Osteoblast (primary cell): ENCODE measurements around the gene KRT2. TPM values are rescaled to one million over a fixed set of nuclear protein-coding genes. Genes with fewer than 3 reads are reported as not detected.

Experiments
- DNase-seq: peaks from one replicate; pipeline ENCODE4 v3.0.0; 2011; ENCODE audit warnings: low spot score, mixed read lengths; ENCODE audit not compliant: insufficient read length; ENCODE audit errors: missing footprints
- H2AFZ ChIP-seq: 2 replicates; pipeline ENCODE4 v1.6.0; 2011; ENCODE audit warnings: mild to moderate bottlenecking, low read length
- H3K27ac ChIP-seq: 2 replicates; pipeline ENCODE4 v1.5.1; 2011; ENCODE audit warnings: mild to moderate bottlenecking, low read depth, low read length, moderate library complexity
- H3K27me3 ChIP-seq: 2 replicates; pipeline ENCODE4 v1.6.0; 2012; ENCODE audit warnings: mild to moderate bottlenecking, control low read depth, inconsistent platforms, low read length, moderate library complexity; ENCODE audit not compliant: insufficient read depth
- H3K36me3 ChIP-seq: 2 replicates; pipeline ENCODE4 v1.5.1; 2011; ENCODE audit warnings: mild to moderate bottlenecking, low read length, control low read depth, moderate library complexity; ENCODE audit not compliant: insufficient read depth
- H3K4me1 ChIP-seq: 2 replicates; pipeline ENCODE4 v1.5.1; 2011; ENCODE audit warnings: mild to moderate bottlenecking, low read length, control low read depth, moderate library complexity; ENCODE audit not compliant: insufficient read depth
- H3K4me2 ChIP-seq: 2 replicates; pipeline ENCODE4 v1.6.0; 2011; ENCODE audit warnings: mild to moderate bottlenecking, low read length; ENCODE audit not compliant: insufficient read depth
- H3K4me3 ChIP-seq: fragments of 200-600 bp; sonication (generic); 3 replicates; pipeline ENCODE4 v1.5.1; 2012; ENCODE audit warnings: mild to moderate bottlenecking, low read length, inconsistent platforms; ENCODE audit not compliant: insufficient read depth
- H3K79me2 ChIP-seq: 2 replicates; pipeline ENCODE4 v1.6.0; 2012; ENCODE audit warnings: mild to moderate bottlenecking, low read length, control low read depth, inconsistent platforms; ENCODE audit not compliant: insufficient read depth
- H3K9me3 ChIP-seq: 2 replicates; pipeline ENCODE4 v1.5.1; 2011; ENCODE audit warnings: low read depth, low read length, control low read depth
- H4K20me1 ChIP-seq: 2 replicates; pipeline ENCODE4 v1.6.0; 2012; ENCODE audit warnings: mild to moderate bottlenecking, low read length, control low read depth; ENCODE audit not compliant: insufficient read depth
- CTCF ChIP-seq: IDR thresholded peaks from 2 replicates; pipeline ENCODE4 v1.5.1; 2011; ENCODE audit warnings: mild to moderate bottlenecking, low read depth, low read length, moderate library complexity; ENCODE audit errors: extremely low read depth
- total RNA-seq: library from RNA; depleted of rRNA; stranded (reverse); fragments of >200 nt; gene quantifications from 2 replicates; pipeline ENCODE4 v1.2.3, GENCODE V29; 2012

The KRT2 gene
- total RNA-seq, 1 donor, result not detected

DNA sequence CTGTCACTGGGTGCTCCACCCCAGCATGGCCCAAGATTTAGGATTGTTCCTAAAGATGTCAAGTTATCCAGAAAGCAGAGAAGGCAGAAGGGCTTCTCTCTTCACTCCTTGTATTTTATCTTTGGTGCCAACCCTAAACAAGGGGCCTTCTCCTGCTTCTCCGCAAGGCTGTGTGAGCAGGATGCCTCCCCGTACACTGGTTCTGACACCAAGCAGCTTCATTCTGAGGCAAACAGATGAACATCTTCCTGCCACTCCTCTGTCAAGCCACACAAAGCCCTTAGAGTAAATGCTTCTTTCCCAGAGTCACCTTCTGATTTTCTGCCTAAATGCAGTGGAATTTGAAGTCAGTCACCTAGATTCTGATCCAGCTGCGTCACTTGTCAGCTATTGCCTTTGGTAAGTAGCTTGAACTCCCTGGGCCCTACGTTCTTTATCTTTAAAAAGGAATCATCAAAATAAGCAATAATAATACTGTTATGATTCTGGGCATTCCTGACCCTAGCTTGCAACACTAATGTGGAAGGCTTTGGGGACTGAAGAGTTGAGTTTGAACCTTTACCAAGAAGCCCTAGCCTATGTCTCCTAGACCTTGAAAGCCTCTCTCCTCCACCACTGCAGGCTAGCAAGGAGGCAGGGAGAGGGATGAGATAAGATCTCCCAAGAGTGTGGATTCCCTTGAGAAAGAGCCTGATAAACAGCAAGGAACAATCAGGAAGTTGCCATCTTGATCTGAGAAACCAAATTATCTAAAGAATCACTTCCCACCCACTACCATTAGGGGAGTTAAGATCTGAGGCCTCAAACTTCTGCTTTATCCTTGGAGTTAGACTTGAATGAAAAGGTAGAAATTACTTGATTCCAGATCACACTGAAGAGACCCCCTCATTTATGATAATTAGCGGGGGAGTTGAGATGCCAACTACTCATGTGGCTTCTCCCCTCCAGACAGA is 39.3 kb downstream of the KRT2 start:
- H3K4me1 ChIP-seq, result peaks cover 3% of the 10 kb centered on the region
- no peak overlapping the region for H3K4me3 ChIP-seq
- H3K27ac ChIP-seq, result no peak overlapping the region
- no peaks in the 10 kb centered on the region for H4K20me1 ChIP-seq
- no peaks in the 10 kb centered on the region for H3K9me3 ChIP-seq
- H3K27me3 ChIP-seq, result peaks cover 33% of the 10 kb centered on the region
- H3K36me3 ChIP-seq, result no peaks in the 10 kb centered on the region
- no peak for TF ChIP-seq CTCF
- H2AFZ ChIP-seq, result no peak overlapping the region
- DNase-seq, result no peak
- no peaks in the 10 kb centered on the region for H3K79me2 ChIP-seq
- no peak overlapping the region for H3K4me2 ChIP-seq

- no peak for TF ChIP-seq CTCF
- Histone ChIP-seq H3K4me1 (peaks cover 3% of the 10 kb centered on the region), H3K9me3 (no peaks in the 10 kb centered on the region), H2AFZ (no peak overlapping the region), H3K27me3 (peaks cover 40% of the 10 kb centered on the region), H3K79me2 (no peaks in the 10 kb centered on the region), H4K20me1 (no peaks in the 10 kb centered on the region), H3K4me3 (no peak overlapping the region), H3K27ac (no peak overlapping the region), H3K4me2 (no peak overlapping the region), H3K36me3 (no peaks in the 10 kb centered on the region)
- DNase-seq, result no peak
These were observed 40.9 kb downstream of the KRT2 start for GRCh38 chr12:52611080-52611468.

DNA sequence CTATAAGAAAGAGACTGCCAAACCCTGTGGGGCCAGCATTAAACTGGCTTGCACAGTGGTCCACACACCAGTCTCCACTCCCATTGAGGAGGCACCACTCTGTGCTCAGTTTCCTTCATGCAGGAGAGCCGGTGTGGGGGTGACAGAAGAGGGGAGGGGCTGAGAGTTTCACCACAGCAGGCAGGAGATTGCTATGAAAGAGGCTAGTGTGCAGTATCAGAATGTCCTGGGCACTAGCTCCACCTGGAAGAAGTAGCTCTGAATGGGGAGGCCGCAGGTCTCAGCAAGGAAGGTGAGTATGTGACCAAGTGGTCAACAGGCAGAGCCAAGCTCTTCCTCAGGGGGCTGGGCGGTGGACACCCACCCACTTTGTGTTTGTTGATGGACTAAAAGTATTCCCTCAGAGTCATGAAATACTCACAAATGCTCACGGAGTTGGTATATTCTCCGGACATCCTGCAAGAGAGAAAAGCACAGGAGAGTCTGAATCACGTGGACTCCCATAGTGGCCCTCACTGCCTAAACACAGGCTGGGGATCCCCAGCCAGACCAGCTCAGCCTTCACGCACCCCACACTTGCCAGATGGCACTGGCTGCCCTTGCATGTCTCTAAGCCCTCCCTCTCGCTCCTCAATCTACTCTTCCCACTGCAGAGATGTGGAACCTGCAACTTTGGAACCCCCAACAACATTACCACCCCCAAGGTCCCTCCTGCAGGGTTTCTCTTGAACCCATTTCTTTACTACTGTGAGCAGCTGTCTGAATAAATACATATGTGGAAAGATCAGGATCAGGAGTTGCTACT is 43.0 kb downstream of the KRT2 start:
- DNase-seq, result no peak
- no peaks in the 10 kb centered on the region for H4K20me1 ChIP-seq
- no peak overlapping the region for H3K27ac ChIP-seq
- H2AFZ ChIP-seq, result no peak overlapping the region
- TF ChIP-seq CTCF, result no peak
- H3K79me2 ChIP-seq, result no peaks in the 10 kb centered on the region
- no peak overlapping the region for H3K4me3 ChIP-seq
- no peaks in the 10 kb centered on the region for H3K9me3 ChIP-seq
- H3K27me3 ChIP-seq, result peaks cover 40% of the 10 kb centered on the region
- no peaks in the 10 kb centered on the region for H3K4me1 ChIP-seq
- H3K4me2 ChIP-seq, result no peak overlapping the region
- no peaks in the 10 kb centered on the region for H3K36me3 ChIP-seq

DNA sequence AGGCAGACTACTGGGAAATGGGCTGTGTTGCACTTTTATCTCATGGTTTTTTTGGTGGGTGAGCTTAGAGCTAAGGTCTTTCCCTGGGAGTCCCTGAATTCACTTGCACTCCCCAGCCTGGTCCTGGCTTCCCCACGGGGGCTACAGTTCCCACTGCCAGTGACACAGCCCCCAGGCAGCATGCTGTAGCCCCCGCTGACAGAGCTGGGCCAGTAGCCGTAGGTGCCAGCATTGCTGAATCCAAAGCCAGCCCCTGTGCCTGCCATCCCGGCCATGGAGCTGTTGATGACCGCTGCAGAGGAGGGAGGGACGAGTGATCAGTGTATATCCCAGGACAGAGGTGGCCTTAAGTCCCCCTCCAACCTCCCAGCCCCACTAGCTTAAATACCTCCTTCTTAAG is 43.9 kb downstream of the KRT2 start:
- no peak for DNase-seq
- H3K27ac ChIP-seq, result no peak overlapping the region
- H3K27me3 ChIP-seq, result peaks cover 40% of the 10 kb centered on the region
- no peak for TF ChIP-seq CTCF
- no peaks in the 10 kb centered on the region for H4K20me1 ChIP-seq
- H3K79me2 ChIP-seq, result no peaks in the 10 kb centered on the region
- no peaks in the 10 kb centered on the region for H3K4me1 ChIP-seq
- no peaks in the 10 kb centered on the region for H3K36me3 ChIP-seq
- no peak overlapping the region for H2AFZ ChIP-seq
- H3K4me3 ChIP-seq, result no peak overlapping the region
- no peaks in the 10 kb centered on the region for H3K9me3 ChIP-seq
- H3K4me2 ChIP-seq, result no peak overlapping the region
